Muscle layer of duodenum (tissue), 2 donors: Measurements from ENCODE around the gene HIC2.
"Not testable (repeated sequence)": the region's sequence is repeated elsewhere in the genome, so short reads cannot be mapped to it uniquely, and the experiment has no call there.

ENCODE experiments used
- H3K27ac ChIP-seq: one replicate; pipeline ENCODE4 v1.7.0; 2013; ENCODE audit warnings: mild to moderate bottlenecking, low read length
- H3K27me3 ChIP-seq: one replicate; pipeline ENCODE4 v1.7.0; 2013; ENCODE audit warnings: low read depth, mild to moderate bottlenecking, control low read depth, low read length
- H3K36me3 ChIP-seq, 2 donors: one replicate each; pipeline ENCODE4 v1.7.0; 2013; ENCODE audit warnings: low read length in 2 of 2, control low read depth in 1 of 2, mild to moderate bottlenecking in 1 of 2; ENCODE audit not compliant: insufficient read depth in 2 of 2, control insufficient read depth in 1 of 2
- H3K4me1 ChIP-seq, 2 donors: one replicate each; pipeline ENCODE4 v1.7.0; 2013; ENCODE audit warnings: low read length in 2 of 2, mild to moderate bottlenecking in 2 of 2, control low read depth in 1 of 2, moderate library complexity in 1 of 2; ENCODE audit not compliant: insufficient read depth in 2 of 2, control insufficient read depth in 1 of 2
- H3K4me3 ChIP-seq, 2 donors: one replicate each; pipeline ENCODE4 v1.7.0; 2013; ENCODE audit warnings: low read length in 2 of 2, low read depth in 1 of 2, mild to moderate bottlenecking in 1 of 2
- H3K9me3 ChIP-seq, 2 donors: one replicate each; pipeline ENCODE4 v1.7.0; 2013; ENCODE audit warnings: low read length in 2 of 2, control low read depth in 1 of 2, mild to moderate bottlenecking in 1 of 2; ENCODE audit not compliant: control insufficient read depth in 1 of 2
- donor health status: healthy.

Gene HIC2

DNA sequence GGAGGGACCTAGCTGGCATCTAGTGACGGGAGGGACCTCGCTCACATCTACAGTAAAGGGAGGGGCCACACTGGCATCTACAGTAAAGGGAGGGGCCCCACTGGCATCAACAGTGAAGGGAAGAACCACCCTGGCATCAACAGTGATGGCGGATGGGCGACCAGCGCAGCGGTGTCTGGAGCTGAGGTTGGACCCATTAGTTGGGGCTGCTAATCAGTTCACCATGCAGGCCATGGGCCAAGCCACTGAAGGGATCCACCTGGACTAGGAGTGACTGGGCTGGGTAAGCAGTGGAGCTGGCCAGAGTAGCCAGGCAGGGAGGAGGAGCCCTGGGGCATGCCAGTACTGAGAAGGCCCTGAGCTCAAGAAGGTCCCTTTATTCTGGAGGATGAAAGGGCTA, 73.4 kb downstream of the HIC2 start:
- H3K4me1 ChIP-seq, H3K4me3 ChIP-seq, H3K27me3 ChIP-seq, H3K27ac ChIP-seq, H3K9me3 ChIP-seq, H3K36me3 ChIP-seq: not testable (repeated sequence)

DNA sequence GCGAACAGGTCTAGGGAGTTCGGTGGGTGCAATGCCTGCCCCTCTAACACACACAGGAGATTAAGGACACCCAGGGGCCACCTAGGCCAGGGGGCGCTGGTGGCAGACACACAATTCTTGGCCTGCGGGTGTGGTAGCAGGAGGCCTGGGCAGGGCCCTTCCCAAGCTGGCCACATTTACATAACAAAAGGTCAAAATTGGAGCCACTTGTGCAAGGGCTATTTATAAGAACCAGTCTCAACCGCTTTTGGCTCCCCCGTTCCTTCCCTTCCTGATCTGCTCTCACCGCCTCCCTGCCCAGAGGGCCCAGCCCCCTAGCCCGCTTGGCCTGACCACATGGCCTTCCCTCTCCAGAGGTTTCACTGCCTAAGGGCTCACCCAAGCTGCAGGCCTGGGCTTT, 75.1 kb downstream of the HIC2 start:
- H3K27me3 ChIP-seq = not testable (repeated sequence)

DNA sequence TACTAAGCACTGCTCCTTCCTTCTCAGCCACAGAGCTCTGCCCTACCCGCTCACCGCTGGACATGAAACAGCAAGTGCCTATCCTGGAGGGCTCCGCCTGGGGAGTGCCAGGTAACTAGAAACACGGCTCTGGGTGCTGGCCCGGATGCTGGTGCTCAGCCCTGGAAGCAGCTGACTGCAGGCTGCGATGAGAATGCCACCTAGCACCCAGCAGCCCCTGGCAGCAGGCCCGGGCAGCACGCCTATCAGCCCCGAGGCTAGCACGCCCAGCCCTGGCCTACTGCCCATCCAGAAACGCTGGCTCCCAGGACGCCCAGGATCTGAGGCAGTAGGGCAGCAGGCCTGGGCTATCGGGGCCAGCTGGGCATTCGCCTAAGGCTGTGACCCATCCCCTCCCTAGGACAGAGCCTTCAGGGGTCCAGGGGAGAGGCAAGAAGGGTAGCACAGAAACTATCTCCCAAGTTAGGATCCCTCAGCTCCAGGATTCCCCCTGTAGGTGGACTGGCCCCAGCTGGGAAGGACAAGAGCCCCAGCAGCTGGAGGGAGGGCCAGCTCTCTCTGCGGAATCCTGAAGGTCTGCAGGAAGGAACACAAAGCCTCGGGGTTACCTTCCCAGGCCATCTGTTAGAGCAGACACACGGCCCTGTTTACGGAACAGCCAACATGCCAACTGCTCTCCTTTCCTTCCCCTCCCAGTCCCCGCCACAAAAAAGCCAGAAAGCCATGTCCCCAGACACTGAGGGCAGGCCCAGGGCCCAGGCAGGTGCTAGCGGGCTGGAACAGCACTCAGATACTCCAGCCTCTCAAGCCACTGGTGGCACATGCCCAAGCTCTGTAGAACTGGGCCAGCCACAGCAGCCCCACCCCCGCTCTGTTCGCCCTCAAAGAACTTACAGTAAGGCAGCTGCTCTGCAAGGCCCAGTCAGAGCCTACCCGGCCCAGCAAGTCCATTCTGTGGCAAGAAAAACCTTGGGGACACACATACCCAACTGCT, 76.9 kb downstream of the HIC2 start:
- not testable (repeated sequence) for H3K9me3 ChIP-seq, H3K36me3 ChIP-seq, H3K27me3 ChIP-seq, H3K4me3 ChIP-seq, H3K4me1 ChIP-seq, H3K27ac ChIP-seq

More for the DNA sequence above, 75.1 kb downstream of the HIC2 start:
- not testable (repeated sequence) for H3K4me3 ChIP-seq, H3K36me3 ChIP-seq, H3K4me1 ChIP-seq, H3K9me3 ChIP-seq, H3K27ac ChIP-seq

DNA sequence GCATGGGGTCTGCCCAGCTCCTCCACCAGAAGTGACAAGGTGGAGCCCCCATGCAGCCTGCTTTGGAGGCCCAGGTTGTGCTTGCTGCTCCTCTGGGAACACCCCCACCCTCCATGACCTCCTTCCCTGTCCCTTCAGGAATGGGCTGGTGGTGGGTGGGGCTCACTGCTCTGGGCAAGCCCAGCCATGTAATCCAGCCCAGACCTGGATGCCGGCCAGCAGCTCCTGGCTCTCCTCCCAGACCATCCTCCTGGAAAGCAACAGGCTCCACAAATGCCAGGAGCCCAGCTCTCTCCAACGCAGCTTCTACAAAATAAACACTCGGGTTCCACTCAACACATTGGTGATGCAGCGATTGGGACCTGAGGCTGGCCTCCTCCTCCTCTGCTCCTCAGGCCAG, 80.8 kb downstream of the HIC2 start:
- not testable (repeated sequence) for H3K27ac ChIP-seq, H3K36me3 ChIP-seq, H3K27me3 ChIP-seq, H3K4me3 ChIP-seq, H3K9me3 ChIP-seq, H3K4me1 ChIP-seq

DNA sequence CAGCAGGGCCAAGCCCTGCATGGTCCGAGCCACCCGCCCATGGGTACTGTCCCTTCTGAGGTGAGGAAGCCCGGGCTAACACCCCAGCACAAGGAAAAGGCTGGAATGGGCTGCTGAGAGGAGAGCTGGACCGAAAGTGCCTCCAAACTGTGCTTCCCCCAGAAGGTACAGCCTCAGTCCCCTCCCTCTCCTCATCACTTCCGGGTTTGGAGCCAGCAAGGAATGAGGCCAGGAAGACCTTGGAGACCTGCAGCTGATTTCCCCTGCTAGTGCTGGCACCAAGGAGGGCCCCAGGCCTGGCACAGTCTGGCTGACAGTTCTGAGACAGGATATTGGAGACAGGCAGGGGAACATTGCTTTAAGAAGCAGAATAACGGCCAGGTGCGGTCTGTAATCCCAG, 81.3 kb downstream of the HIC2 start:
- not testable (repeated sequence) for H3K9me3 ChIP-seq, H3K27me3 ChIP-seq, H3K4me3 ChIP-seq, H3K27ac ChIP-seq, H3K36me3 ChIP-seq, H3K4me1 ChIP-seq

DNA sequence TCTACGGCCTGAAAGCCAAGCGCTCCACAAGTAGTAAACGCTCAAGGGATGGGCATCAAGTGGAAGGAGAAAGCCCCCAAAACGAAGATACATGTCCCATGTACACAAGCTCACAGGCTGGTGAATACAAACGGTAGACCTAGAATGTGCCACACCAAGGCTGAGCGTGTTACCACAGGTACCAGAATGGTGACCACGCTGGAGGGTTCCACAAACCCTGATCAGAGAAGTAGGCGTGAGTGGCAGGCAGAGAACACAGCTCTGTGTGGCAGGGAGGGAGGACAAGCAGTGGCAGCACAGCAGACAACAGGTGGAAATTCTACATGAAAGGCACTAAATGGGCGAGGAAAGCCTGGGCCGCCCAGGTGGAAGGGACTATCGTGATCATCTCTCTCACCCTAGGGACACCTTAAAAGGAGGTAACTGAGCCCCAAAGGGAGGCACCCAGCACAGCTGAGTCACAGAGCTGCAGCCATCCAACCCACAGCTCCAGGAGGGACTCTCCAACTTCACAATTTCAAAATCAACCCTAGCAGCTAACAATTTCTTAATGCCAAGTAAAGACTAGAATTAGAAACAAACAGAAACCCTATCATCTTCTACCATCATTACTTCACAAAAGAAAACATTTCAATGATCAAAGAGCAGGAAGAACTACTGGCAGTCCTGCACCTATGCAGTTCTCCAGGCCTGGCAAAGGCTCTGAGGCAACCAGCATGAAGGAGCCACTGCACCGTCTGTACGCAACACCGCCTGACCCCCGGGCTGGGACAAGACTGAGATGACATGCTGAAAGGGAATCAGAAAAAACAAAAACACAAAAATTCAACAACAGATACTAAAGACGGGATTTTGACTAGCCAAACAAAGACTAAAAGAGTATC, 82.7 kb downstream of the HIC2 start:
- H3K36me3 ChIP-seq, H3K4me1 ChIP-seq, H3K9me3 ChIP-seq, H3K27me3 ChIP-seq, H3K4me3 ChIP-seq, H3K27ac ChIP-seq: not testable (repeated sequence)
